A549 (cell line): ENCODE data around the gene SNRPD3.

Source experiments
- EHF ChIP-seq: fragments of 250-450 bp; sonication (Bioruptor Pico); IDR thresholded peaks from 2 replicates; pipeline ENCODE4 v1.5.0; 2020; ENCODE audit warnings: mild to moderate bottlenecking
- ESRRA ChIP-seq: fragments of 150-350 bp; IDR thresholded peaks from 2 replicates; pipeline ENCODE4 v1.6.1; 2014; ENCODE audit warnings: mild to moderate bottlenecking, low read length, borderline replicate concordance
- HMGXB4 ChIP-seq: fragments of 250-450 bp; sonication (Bioruptor Pico); IDR thresholded peaks from 2 replicates; pipeline ENCODE4 v1.5.0; 2021; ENCODE audit warnings: mild to moderate bottlenecking, moderate library complexity, borderline replicate concordance
- JUNB ChIP-seq: fragments of >200 bp; sonication (Bioruptor Twin); formaldehyde crosslinking; IDR thresholded peaks from 2 replicates; pipeline ENCODE4 v1.6.1; 2016
- KDM1A ChIP-seq: fragments of 200-600 bp; sonication (generic); IDR thresholded peaks from 2 replicates; pipeline ENCODE4 v1.6.1; 2016; ENCODE audit warnings: low read depth, mild to moderate bottlenecking
- MAFK ChIP-seq: fragments of 450-650 bp; IDR thresholded peaks from 2 replicates; pipeline ENCODE4 v1.6.1; 2014; ENCODE audit not compliant: partially characterized antibody
- MAX ChIP-seq: IDR thresholded peaks from 2 replicates; pipeline ENCODE4 v1.6.1; 2012
- MYC ChIP-seq: IDR thresholded peaks from 2 replicates; pipeline ENCODE4 v1.6.1; 2012; ENCODE audit warnings: mild to moderate bottlenecking, inconsistent platforms, low read length, improper control_type of control experiment, borderline replicate concordance
- POLR2A ChIP-seq: IDR thresholded peaks from 2 replicates; pipeline ENCODE4 v1.6.1; 2012; ENCODE audit warnings: mild to moderate bottlenecking, low read length
- RAD21 ChIP-seq, 2 experiments: fragments of >200 bp in 1 of 2; sonication (Bioruptor Twin) in 1 of 2; formaldehyde crosslinking in 1 of 2; IDR thresholded peaks in 1 of 2; conservative IDR thresholded peaks in 1 of 2; 2 replicates in 1 of 2; 3 replicates in 1 of 2; pipeline ENCODE4 v1.6.1; 2012 to 2018; ENCODE audit warnings: inconsistent platforms in 1 of 2
- RCOR1 ChIP-seq: fragments of 150-350 bp; IDR thresholded peaks from 2 replicates; pipeline ENCODE4 v1.6.1; 2014; ENCODE audit warnings: antibody characterized with exemption, low read length, low read depth
- RNF2 ChIP-seq: fragments of 200-600 bp; sonication (generic); IDR thresholded peaks from 2 replicates; pipeline ENCODE4 v1.6.1; 2016; ENCODE audit warnings: low read depth, mild to moderate bottlenecking, antibody characterized with exemption, moderate library complexity, borderline replicate concordance
- SMC3 ChIP-seq: fragments of >200 bp; sonication (Bioruptor Twin); formaldehyde crosslinking; IDR thresholded peaks from 3 replicates; pipeline ENCODE4 v1.6.1; 2018; ENCODE audit warnings: inconsistent platforms
- TF ChIP-seq, protein P1 (sequence below): fragments of >200 bp; sonication (Bioruptor Twin); formaldehyde crosslinking; IDR thresholded peaks from 3 replicates; pipeline ENCODE4 v1.5.1; 2016

DNA sequence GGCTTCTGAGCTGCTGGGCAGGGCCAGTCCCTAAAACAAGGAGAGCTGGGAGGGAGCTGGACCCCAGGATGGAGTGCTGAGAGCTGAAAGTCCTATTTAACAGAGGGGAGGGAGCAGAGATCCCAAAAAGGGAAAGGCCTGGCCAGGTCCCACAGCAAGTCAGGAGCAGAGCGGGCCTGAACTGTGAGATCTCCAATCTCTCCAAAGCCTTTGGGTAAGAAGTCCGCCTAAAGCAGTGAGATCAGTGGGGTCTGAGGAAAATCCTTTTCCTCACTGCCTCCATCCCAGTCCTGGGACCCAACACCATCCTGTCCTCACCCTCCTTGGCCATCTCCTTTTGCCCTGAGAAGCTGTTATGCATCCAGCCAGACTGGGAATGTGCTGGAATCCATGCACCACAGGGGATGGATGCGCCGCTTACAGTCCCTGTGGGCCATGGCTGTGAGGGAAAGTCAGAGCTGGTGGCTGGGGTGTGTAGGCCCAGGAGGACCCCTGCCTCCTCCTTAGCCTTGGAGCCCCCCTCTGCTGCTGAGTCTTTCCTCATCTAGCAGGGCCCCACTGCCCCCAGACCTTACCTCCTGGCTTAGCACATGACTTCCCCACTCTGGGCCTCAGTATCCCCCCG is 28.5 kb downstream of the SNRPD3 start:
- TF ChIP-seq SMC3 (no peak), EHF (CRISPR knock-in tag) (no peak), JUNB (no peak), KDM1A (no peak), MYC (no peak), RAD21 (conservative IDR thresholded peaks at IDR 0.05 in 1 of 2, IDR thresholded peaks at IDR 0.05 in 1 of 2) (no peak), MAX (no peak), POLR2A (no peak), HMGXB4 (no peak), ESRRA (no peak), MAFK (no peak), RCOR1 (no peak), RNF2 (no peak)
- TF ChIP-seq, protein P1, sequence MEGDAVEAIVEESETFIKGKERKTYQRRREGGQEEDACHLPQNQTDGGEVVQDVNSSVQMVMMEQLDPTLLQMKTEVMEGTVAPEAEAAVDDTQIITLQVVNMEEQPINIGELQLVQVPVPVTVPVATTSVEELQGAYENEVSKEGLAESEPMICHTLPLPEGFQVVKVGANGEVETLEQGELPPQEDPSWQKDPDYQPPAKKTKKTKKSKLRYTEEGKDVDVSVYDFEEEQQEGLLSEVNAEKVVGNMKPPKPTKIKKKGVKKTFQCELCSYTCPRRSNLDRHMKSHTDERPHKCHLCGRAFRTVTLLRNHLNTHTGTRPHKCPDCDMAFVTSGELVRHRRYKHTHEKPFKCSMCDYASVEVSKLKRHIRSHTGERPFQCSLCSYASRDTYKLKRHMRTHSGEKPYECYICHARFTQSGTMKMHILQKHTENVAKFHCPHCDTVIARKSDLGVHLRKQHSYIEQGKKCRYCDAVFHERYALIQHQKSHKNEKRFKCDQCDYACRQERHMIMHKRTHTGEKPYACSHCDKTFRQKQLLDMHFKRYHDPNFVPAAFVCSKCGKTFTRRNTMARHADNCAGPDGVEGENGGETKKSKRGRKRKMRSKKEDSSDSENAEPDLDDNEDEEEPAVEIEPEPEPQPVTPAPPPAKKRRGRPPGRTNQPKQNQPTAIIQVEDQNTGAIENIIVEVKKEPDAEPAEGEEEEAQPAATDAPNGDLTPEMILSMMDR, result no peak
